ENCODE measurements around the gene CSF3.

Gene CSF3

DNA sequence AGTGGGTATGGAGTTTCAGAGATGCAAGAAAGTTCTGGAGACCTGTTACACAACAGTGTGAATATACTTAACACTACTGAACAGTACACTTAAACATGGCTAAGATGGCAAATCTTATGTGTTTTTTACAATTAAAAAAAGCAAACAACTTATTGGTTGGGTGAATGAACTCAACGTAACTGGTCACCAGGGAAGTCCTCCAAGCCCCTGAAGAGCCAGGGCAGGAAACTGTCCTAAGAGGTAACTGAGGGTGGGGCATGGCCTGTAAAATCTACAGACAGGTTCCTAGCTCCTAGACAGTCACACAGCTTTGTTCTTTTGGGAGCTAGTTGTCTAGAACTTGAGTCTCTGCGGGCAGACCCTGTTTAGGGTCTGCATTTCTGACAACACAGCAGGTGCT, 10.3 kb downstream of the CSF3 start:
- no peak for DNase-seq

DNA sequence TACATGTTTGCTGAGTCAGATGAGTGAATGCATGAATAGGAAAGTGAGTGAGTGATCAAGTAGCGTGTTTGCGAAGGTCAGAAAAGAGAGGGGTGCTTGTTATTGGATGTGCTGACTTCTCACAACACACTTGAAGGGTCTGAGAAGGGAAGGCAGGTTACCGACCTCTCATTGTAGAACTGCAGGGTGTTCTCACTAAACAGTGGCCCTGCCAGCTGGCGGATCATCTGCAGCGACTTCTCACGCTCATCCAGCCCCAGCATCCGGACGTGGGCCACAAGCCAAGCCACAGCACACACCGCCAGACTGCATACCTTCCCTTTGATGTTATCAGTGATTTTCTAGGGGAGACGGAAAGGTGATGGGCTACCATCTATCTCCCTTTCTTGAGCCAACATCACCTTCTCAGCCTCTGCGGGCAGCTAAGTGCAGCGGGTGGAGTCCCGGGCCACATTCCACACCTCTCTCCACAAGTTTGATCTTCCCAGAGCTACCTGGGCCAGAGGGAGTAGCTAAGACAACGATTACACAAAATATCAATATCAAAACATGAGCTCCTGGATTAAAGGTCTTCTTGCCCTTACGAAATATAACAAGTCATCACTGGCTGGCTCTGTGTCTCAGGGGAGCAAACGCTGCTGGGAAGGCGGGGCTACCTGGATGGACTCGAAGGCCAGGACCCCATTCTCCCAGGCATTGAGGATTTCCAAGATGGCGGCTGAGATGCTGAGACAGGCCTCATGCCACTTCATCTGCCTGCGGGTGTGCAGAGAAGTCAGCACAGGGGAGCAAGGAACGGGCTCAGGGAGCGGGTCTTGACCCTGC, 11.0 kb downstream of the CSF3 start:
- DNase-seq: no peak

DNA sequence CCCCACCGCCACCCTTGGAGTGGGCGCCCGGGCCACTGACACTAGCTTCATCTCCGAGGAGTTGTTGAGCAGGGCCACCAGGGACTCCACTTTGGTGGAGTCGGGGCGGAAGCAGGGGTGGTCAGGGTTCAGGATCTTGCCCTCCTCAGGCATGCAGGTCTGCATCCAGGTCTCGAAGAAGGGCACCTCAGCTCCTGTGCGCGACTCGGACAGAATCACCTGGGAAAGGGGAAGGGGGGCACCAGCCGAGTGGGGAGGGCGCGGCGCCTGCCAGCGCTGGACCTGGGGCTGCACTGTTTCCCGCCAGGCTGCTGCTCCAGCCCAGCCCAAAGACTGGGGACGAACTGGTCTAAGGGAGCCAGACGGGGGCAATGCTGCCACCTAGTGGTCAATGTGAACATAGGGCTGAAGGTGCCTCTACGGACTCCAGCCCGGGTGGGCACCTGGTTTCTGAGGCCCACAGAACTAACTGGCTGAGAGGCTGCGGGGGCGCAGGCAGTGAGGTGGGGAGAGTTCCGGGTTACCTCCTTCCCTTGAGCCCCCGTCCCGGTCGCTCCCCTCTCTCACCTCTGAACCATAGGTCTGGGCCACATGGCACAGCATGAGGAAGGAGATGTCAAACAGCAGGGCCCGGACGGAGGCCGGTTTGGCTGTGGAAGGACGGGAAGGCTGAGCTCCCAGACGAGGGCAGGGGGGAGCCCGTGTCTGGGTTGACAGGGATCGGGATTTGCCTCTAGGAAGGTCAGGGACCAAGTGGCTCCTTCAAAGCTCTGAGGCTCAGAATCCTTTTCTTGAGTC, 11.8 kb downstream of the CSF3 start:
- peak; percentile 85 for DNase-seq

DNA sequence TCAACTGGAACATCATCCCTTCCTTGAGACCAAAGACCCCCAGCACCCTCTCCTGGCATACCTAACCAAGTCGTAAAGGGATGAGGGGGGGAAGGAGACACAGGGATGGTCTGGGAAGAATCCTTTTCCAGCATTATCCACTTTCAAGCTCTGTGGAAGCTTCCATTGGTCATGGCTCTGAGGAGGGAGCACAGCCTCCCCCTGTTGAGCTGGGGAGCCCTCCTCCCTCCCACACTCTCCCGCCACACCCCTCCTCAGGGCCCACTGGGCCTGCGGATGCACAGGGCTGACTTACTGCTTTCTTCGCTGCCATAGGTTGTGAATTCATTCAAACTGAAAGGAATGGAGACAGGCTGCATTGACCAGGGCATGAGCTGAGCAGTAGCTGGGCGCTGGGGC, 12.4 kb downstream of the CSF3 start:
- no peak for DNase-seq

DNA sequence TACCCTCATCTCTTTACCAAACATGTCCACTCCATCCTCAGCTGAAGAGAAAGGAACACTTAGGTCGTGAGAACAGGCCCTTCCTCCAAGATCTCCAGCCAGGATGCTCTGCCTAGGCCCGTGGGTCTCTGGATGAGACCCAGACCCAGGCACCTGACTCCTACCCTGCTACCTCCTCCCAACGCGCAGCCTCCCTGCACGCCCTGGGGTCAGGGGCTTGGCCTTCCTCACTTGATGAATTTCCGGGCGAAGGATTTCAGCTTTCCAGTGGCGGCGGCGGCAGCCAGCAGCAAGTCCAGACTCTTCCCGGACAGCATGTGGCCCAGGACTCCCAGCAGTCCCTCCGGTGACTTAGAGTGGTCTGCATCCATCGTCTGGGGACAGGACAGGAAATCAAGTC, 13.4 kb downstream of the CSF3 start:
- DNase-seq: no peak

DNA sequence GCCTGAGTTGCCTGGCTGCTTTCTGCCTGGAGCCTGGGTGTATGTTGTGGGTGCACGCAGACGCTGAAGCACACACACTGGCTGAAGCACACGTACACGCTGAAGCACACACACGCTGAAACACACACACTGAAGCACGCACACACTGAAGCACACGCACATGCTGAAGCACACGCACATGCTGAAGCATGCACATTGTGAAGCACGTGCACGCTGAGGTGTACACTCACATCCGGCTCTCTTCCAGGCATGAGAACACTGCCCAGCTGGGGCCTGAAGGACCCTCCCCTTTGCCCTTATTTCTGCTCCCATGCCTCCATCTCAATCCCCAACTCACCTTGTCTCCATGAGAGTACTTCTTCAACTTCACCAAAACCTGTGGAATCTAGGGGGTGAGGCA, 16.5 kb downstream of the CSF3 start:
- no peak for DNase-seq

DNA sequence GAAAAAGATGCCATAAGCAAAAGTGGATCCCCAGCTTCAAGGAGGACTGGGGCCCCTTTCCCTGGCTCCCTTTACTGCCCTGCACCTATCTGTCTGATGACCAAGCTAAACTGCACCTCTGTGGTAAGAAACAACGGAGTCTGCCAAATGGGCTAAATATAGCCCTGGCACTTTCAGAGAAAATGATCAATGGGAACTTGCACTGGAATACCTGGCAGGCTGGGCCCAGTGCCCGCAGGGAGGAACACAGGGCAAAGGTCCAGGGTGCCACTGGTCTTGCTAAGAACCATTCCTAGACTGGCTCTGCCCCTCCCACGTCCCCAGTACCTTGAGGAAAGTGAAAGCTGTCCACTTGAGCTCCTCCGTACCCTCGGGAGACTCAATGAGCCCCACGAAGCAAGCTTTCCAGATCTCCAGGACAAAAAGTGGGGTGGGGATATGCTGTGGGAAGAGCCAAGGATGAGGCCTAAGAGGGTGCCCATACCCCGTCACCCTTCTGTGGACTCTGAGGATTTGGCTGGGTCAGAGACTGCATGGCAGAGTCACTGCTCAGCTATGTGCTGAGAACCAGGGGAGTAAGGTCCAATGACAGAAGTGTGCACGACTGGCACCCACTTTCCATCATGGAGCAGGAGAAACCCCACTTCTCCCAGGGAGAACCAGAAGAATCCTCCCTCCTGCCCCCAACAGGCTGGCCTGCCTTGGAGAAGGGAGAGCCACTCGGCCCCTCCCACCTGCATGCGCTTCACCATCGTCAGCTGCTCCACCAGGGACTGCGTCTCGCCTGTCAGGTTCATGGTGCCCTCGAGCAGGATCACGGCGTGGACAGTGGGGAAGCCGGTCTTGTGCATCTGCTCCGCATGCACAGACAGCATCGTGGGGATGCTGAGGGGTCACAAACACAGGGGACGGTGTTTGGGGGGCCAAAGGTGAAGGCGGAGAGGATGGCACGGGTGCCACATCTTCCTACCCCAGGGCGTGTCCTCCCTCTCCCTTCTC, 17.4 kb downstream of the CSF3 start:
- no peak for DNase-seq

DNA sequence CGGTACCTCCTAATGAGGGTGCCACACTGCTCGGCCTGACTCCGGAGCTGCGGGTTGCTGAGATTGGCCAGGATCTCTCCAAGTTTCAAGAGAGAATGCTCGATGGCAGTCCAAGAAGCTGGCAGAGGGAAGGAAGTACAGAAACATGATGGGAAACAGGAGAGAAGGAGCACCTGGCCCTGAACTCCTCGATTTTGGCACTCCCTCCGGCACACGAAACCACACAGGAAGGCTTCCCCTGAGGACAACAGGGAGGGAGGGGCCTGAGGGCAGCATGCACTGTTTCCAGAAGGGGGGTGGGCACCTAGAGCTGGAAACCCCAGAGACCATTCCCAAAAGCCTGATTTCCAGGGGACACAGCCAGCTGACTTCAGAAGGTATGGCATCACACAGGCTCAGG, 18.1 kb downstream of the CSF3 start:
- DNase-seq: no peak

DNA sequence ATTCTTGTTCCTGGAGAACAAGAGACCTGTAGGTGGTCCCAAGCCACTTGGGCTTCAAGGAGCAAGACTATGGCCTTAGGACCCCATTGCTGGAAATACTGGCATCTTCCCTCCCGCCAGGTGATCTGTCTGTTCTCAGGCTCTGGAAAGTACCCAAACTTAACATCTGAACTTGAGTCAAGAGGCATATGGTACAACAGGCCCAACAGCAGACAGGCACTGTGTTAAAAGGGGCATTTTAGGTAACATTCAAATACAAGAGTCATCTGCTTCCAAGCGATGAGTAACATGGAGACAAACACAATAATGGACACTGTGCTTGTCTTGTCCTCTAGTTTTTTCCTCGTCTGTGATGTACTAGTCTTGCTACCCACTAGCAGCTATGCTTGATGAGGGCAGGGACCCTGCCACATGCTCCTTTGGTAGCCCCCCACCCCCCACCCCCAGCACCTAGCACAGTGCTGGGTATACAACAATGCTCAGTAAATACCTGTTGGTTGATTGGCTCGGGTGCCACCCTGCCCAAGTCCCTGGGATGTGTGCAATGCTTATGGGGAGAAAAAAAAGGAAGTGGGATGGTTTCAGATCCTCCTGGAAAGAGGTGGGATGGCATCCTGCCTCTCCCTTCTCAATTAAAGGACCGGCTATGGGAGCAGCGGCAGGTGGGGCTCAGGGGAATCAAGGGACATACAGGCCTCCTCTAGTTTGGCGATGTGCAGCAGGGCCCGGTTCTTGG, 19.4 kb downstream of the CSF3 start:
- no peak for DNase-seq

DNA sequence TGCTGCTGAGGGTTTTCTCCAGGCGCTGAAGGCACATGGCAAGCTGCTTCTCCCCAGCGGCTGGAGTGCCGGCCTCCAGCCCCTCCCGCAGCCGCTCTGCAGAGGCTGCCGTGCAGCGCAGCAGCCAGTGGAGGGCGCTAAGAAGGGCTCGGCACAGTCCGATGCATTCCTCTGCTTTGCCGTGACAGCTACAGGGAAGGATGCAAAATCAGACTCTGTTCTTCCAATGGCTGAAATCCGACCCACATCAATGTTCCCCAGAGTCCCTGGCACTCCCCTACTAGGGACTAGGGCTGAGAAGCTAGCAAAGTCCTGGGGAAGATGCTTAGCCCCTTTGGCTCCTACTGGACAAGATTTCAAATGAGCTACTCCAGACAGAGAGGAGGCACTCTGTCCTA, 19.9 kb downstream of the CSF3 start:
- peak; percentile 39 for DNase-seq

DNA sequence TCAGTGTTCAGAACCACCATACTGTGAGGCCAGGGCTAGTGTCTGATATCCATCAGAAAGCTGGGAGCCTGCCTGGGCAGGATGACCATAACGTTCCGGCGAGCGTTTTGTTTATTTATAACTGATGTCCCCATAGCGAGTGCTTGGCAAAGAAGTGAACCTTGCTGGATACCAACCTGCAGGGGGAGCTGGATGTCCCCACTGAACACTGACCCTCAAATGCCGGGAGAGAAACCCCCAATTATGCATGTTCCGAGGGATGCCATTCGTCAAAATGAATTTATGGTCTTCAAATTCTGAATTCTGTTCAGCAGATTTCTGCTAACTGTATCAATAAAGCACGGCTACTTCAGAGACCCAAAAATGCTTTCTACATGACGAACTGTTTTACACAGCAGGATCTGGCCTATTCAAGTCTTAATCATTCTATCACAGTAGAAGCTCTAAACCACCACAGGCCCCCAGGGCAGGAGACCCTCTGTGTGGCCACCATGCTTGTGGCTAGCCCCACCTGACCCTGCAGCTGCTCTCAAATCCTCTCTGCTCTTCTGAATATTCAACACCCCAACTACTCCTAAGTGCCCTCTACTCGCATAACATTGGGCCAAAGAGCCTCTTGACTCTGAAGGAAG, 23.8 kb downstream of the CSF3 start:
- peak; percentile 82 for DNase-seq

DNA sequence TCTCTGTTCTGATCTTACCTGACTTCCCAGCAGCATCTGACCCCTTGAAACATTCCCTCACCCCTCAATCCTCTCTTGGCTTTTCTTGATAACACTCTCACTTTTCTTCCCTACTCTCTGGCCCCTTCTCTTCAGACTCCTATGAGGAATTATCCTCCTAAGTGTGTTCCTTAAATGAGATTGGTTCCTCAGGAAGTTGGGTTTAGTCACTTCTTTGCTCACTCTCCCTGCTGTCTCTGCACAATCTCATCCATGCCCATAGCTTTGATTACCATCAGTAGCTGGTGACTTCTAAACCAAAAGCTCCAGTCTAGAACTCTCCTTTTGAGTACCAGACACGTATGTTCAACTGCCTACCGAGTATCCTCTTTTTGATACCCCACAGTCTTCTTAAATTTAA, 26.0 kb downstream of the CSF3 start:
- no peak for DNase-seq

DNA sequence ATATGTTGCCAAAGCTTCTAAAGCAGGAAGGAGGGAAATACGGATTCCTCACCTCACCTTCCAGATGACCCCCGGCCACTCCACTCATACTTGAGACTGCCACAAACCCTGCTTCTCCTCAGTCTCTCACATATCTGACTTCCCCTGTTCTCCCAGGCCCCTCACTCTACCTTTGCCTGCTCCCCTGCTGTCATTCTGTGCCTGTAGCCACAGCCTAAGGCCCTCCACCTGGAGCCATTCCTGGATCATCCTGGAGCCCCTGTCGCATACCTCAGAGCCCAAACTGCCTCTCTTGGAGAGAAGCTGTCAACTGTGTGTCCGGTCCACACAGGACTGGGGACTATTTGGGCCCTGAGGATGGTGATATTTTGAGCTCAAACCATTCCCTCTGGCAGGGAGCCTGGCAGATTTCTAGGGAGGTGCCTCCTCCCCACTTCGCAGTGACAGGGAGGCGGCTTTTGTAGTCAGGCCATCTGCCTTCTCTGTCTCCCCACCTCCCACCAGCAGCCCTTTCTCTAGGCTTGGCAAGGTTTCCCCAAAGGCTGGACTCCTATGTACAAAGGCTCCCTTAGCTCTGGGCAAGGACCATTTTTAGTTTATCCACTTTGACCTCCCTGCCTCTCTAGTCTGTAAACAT, 41.3 kb downstream of the CSF3 start:
- DNase-seq: no peak

DNA sequence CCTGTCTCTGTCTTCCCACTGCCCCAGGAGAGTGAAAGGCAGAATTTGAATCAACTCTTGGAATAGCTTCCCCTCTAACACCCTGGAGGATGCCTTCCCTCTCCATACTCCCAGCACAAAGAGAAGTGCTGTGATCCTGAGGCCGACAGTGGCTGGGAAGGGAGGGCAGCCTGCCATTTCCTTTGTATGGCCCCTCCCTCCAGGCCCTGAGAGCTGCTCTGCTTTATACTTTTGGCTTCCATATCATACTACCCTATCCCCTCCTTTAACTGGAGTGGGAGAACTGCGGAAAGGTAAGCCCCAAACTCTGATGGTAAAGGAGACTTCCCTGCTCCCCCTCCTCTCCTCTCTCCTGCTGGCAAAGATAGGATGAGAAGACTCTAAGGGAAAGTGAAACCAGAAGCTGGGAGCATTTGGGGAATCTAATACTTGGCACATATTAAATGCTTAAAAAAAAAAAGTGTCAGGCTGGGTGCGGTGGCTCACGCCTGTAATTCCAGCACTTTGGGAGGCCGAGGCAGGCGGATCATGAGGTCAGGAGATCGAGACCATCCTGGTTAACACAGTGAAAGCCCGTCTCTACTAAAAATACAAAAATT, 43.0 kb downstream of the CSF3 start:
- DNase-seq: no peak

DNA sequence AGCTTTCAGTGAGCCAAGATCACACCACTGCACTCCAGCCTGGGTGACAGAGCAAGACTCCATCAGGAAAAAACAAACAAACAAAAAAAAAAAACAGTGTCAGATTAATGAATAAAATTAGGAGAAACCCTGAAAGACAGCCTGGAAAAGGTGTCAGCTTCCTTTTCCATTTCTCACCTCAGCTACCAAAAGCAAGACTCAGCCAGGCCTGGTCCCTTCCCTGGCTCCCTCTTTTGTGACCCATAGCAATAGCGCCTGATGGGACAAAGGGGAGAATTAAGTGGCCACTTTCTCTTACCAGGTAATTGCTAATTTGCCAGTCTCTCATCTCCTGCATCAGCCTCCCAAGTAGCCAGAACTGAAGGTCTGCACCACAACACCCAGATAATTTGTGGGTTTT, 43.6 kb downstream of the CSF3 start:
- DNase-seq: no peak

DNA sequence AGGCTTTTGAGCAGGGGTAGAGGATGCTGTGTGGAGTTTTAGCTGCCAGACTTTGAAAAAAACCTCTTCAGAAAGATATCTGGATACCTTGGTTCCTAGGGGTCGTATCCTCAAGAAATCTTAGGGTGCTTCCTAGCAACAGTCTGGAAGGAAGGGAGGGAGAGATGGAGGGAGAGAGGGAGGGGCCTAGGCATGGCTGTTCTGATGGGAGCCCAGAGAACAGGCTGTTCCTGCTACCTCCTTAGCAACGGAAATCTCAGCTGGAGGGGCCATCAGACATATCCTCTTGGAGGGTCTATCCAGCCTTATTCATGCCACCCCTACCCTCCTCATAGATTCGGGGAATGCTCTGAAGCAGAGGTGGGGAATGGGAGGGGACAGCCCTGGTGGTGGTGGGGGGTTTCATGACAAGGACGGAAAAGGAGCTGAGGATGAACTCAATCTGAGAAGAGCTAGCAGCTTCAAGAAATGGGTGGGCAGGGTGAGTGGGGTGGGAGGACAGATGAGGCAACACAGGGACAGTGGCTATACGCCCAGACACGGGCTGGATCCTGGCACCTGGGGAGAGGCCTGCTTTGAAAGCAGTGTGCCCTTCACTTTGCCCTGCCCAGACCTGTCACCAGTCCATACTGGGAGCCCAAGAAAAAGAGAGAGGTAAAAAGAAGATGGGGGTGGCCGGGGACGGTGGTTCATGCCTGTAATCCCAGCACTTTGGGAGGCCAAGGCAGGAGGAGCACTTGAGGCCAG, 44.7 kb downstream of the CSF3 start:
- DNase-seq: no peak

DNA sequence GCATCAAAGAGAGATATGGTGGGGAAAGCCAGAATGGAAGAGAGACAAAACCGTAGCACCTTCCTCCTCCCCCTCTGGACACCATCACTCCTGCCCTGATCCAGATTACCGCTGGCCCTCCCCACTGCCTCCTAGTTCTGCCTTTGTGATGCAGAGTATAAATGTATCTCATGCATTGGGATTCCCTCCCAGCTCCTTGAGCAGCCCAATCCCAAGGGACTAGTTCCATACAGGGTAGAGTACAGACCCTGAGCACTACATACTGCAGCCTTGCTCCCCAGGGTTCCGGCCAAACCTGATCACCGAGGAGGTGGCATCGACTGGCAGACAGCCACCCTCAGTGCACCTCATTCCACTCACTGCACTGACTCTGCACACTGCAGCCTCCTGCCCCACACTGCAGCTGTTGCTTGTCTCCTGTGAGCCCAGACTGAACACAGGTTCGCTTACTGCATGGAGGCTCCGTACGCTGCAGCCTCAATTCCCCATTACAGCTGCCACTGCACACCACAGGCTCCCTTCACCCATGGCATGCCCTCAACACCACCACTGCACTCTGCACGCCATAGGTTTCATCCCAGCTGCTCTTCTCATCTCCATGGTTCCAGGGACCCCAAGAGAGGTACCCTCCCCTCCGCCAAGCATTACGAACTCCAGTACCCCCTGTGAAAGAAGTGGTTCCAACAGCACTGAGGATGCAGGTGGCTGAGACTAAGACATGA, 45.8 kb downstream of the CSF3 start:
- no peak for DNase-seq

DNA sequence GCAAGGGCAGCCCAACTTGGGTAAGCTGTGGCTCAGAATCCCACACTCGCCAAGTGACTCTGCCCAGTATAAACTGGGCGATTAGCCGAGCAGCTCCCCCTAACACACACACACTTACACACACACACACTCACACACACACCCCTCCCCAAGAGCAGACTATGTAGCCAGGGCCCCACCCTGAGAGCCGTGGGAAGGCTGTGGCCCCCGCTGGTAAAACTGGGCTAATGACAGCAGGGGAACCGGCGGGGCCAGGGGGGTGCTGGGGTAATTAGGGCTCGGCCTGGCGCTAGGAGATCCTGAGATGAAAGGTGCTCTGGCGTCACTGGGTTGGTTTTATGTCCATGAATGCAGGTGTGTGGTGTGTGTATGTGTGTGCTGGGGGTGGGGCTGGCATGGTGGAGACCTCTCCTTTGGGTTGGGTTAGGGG, 46.4 kb downstream of the CSF3 start:
- DNase-seq: no peak

Measured in EL (cell line).